ENCODE results near the gene PLCL2. TPM values are rescaled to one million over a fixed set of nuclear protein-coding genes. Genes with fewer than 3 reads are reported as not detected.

PLCL2 gene
- total RNA-seq, 4 donors from 2014 or later: 0.95 to 4.8 (median 2.2) TPM

GRCh38 chr3:17050071-17050470 lies 165.3 kb downstream of the PLCL2 start:
- no peak for DNase-seq
- no peaks in the 10 kb centered on the region for H3K36me3 ChIP-seq
- H3K27ac ChIP-seq: no peak overlapping the region
- no peak overlapping the region for H3K4me3 ChIP-seq
- intact Hi-C loops (cut with DNase I): no loop called here
- TF ChIP-seq, protein P1, sequence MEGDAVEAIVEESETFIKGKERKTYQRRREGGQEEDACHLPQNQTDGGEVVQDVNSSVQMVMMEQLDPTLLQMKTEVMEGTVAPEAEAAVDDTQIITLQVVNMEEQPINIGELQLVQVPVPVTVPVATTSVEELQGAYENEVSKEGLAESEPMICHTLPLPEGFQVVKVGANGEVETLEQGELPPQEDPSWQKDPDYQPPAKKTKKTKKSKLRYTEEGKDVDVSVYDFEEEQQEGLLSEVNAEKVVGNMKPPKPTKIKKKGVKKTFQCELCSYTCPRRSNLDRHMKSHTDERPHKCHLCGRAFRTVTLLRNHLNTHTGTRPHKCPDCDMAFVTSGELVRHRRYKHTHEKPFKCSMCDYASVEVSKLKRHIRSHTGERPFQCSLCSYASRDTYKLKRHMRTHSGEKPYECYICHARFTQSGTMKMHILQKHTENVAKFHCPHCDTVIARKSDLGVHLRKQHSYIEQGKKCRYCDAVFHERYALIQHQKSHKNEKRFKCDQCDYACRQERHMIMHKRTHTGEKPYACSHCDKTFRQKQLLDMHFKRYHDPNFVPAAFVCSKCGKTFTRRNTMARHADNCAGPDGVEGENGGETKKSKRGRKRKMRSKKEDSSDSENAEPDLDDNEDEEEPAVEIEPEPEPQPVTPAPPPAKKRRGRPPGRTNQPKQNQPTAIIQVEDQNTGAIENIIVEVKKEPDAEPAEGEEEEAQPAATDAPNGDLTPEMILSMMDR (IDR thresholded peaks at IDR 0.05): no peak
- no peak for TF ChIP-seq POLR2A (IDR thresholded peaks at IDR 0.05)
- no peaks in the 10 kb centered on the region for H3K4me1 ChIP-seq
- H3K9me3 ChIP-seq: peaks cover 0 to 10% (median 0%) of the 10 kb centered on the region in 3 donors
- H3K27me3 ChIP-seq: no peaks in the 10 kb centered on the region
- WGBS, 2 donors: 80 to 83% methylated on average over 4 of the region's 4 CpGs

DNA sequence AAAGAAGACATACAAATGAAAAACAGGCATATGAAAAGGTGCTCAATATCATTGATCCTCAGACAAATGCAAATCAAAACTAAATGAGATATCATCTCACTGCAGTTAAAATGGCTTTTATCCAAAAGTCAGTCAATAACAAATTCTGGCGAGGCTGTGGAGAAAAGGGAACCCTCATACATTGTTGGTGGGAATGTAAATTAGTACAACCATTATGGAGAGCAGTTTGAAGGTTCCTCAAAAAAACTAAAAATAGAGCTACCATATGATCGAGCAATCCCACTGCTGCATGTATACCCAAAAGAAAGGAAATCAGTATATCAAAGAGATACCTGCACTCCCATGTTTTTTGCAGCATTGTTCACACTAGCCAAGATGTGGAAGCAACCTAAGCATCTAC lies 165.8 kb downstream of the PLCL2 start:
- 69 to 93% methylated on average over 2 of the region's 2 CpGs for WGBS, 2 donors
- intact Hi-C loops (cut with DNase I): no loop called here

DNA sequence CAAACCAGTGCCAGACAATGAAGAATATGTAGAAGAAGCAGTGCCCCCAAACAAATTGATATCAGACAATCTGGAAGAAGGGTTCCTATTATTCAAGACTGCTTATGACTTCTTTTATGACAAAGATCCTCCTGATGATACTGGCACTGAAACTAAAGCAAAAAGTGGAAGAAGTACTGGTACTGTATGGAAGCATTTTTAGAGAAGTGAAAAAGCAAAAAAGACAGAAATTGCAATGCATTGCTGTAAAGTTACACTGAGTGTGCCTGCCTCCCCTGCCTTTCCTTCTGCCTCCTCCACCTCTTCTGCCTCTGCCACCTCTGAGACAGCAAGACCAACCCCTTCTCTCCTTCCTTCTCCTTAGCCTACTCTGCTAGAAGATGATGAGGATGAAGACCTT lies 167.6 kb downstream of the PLCL2 start:
- H3K27ac ChIP-seq: no peak overlapping the region
- no peak for TF ChIP-seq POLR2A (IDR thresholded peaks at IDR 0.05)
- TF ChIP-seq, protein P1 (IDR thresholded peaks at IDR 0.05): no peak
- H3K27me3 ChIP-seq: no peaks in the 10 kb centered on the region
- H3K4me1 ChIP-seq: no peaks in the 10 kb centered on the region
- intact Hi-C loops (cut with DNase I): no loop called here
- H3K36me3 ChIP-seq: no peaks in the 10 kb centered on the region
- H3K9me3 ChIP-seq: peaks cover 0 to 10% (median 0%) of the 10 kb centered on the region in 3 donors
- no peak overlapping the region for H3K4me3 ChIP-seq
- no peak for DNase-seq

More for the DNA sequence above, 165.8 kb downstream of the PLCL2 start:
- H3K27ac ChIP-seq: no peak overlapping the region
- TF ChIP-seq, protein P1 (IDR thresholded peaks at IDR 0.05): no peak
- TF ChIP-seq POLR2A (IDR thresholded peaks at IDR 0.05): no peak
- H3K9me3 ChIP-seq: peaks cover 0 to 10% (median 0%) of the 10 kb centered on the region in 3 donors
- H3K36me3 ChIP-seq: no peaks in the 10 kb centered on the region
- H3K4me1 ChIP-seq: no peaks in the 10 kb centered on the region
- no peaks in the 10 kb centered on the region for H3K27me3 ChIP-seq
- H3K4me3 ChIP-seq: no peak overlapping the region
- no peak for DNase-seq

GRCh38 chr3:17054301-17054981 lies 169.7 kb downstream of the PLCL2 start:
- no peak for TF ChIP-seq POLR2A (IDR thresholded peaks at IDR 0.05)
- TF ChIP-seq, protein P1 (IDR thresholded peaks at IDR 0.05): no peak
- H3K9me3 ChIP-seq: peaks cover 0 to 10% (median 0%) of the 10 kb centered on the region in 3 donors
- no peaks in the 10 kb centered on the region for H3K27me3 ChIP-seq
- H3K4me1 ChIP-seq: no peaks in the 10 kb centered on the region
- intact Hi-C loops (cut with DNase I): no loop called here
- DNase-seq: no peak
- no peak overlapping the region for H3K4me3 ChIP-seq
- no peak overlapping the region for H3K27ac ChIP-seq
- H3K36me3 ChIP-seq: no peaks in the 10 kb centered on the region
- WGBS, 2 donors: 31 to 71% methylated on average over 1 of the region's 1 CpG

DNA sequence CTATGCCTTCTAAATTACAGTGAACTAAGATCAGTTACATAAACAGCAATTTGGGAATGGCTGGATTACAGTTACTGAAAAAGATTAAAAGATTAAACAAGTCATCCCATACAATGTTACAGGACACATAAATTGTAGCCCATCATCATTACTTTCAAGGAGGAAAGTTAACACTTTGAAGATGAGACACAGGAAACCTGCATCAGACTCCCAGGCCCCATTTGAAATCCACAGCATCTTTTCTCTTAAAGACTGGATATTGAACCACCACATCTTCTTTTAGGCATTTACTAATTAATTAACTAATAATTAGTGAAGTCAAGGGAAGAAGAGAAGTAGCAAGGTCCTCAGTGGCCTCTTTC lies 170.2 kb downstream of the PLCL2 start:
- Histone ChIP-seq H3K4me3 (no peak overlapping the region), H3K9me3 (peaks cover 0 to 10% (median 0%) of the 10 kb centered on the region in 3 donors), H3K36me3 (no peaks in the 10 kb centered on the region), H3K4me1 (no peaks in the 10 kb centered on the region), H3K27me3 (no peaks in the 10 kb centered on the region), H3K27ac (no peak overlapping the region)
- no peak for DNase-seq
- intact Hi-C loops (cut with DNase I): no loop called here
- no peak for TF ChIP-seq POLR2A (IDR thresholded peaks at IDR 0.05)
- TF ChIP-seq, protein P1 (IDR thresholded peaks at IDR 0.05): no peak
